ENCODE results near the gene ZMYM4.

The ZMYM4 gene

GRCh38 chr1:35274197-35274596 lies 5.7 kb downstream of the ZMYM4 start:
- no peak overlapping the region for H3K4me3 ChIP-seq (ENCODE audit: low read depth, low read length)
- no peak for DNase-seq (ENCODE audit: low read depth)
- no peak for TF ChIP-seq CTCF (IDR thresholded peaks at IDR 0.05; ENCODE audit: low read depth, low read length, missing control alignments)

GRCh38 chr1:35278886-35279554 lies 10.5 kb downstream of the ZMYM4 start:
- no peak overlapping the region for H3K4me3 ChIP-seq (ENCODE audit: low read depth, low read length)
- no peak for TF ChIP-seq CTCF (IDR thresholded peaks at IDR 0.05; ENCODE audit: low read depth, low read length, missing control alignments)
- no peak for DNase-seq (ENCODE audit: low read depth)

GRCh38 chr1:35279555-35279904 lies 11.0 kb downstream of the ZMYM4 start:
- no peak overlapping the region for H3K4me3 ChIP-seq (ENCODE audit: low read depth, low read length)
- DNase-seq (ENCODE audit: low read depth), result no peak
- no peak for TF ChIP-seq CTCF (IDR thresholded peaks at IDR 0.05; ENCODE audit: low read depth, low read length, missing control alignments)

GRCh38 chr1:35280006-35280405 lies 11.5 kb downstream of the ZMYM4 start:
- DNase-seq (ENCODE audit: low read depth), result no peak
- no peak overlapping the region for H3K4me3 ChIP-seq (ENCODE audit: low read depth, low read length)
- no peak for TF ChIP-seq CTCF (IDR thresholded peaks at IDR 0.05; ENCODE audit: low read depth, low read length, missing control alignments)

GRCh38 chr1:35281565-35281964 lies 13.1 kb downstream of the ZMYM4 start:
- TF ChIP-seq CTCF (IDR thresholded peaks at IDR 0.05; ENCODE audit: low read depth, low read length, missing control alignments), result no peak
- H3K4me3 ChIP-seq (ENCODE audit: low read depth, low read length), result no peak overlapping the region
- no peak for DNase-seq (ENCODE audit: low read depth)

- DNase-seq (ENCODE audit: low read depth), result no peak
- no peak overlapping the region for H3K4me3 ChIP-seq (ENCODE audit: low read depth, low read length)
- TF ChIP-seq CTCF (IDR thresholded peaks at IDR 0.05; ENCODE audit: low read depth, low read length, missing control alignments), result no peak
These were observed 13.7 kb downstream of the ZMYM4 start for GRCh38 chr1:35282172-35282571.

GRCh38 chr1:35284852-35285251 lies 16.3 kb downstream of the ZMYM4 start:
- H3K4me3 ChIP-seq (ENCODE audit: low read depth, low read length), result no peak overlapping the region
- TF ChIP-seq CTCF (IDR thresholded peaks at IDR 0.05; ENCODE audit: low read depth, low read length, missing control alignments), result no peak
- no peak for DNase-seq (ENCODE audit: low read depth)
